ENCODE results near the gene TMEM270.

Gene TMEM270

DNA sequence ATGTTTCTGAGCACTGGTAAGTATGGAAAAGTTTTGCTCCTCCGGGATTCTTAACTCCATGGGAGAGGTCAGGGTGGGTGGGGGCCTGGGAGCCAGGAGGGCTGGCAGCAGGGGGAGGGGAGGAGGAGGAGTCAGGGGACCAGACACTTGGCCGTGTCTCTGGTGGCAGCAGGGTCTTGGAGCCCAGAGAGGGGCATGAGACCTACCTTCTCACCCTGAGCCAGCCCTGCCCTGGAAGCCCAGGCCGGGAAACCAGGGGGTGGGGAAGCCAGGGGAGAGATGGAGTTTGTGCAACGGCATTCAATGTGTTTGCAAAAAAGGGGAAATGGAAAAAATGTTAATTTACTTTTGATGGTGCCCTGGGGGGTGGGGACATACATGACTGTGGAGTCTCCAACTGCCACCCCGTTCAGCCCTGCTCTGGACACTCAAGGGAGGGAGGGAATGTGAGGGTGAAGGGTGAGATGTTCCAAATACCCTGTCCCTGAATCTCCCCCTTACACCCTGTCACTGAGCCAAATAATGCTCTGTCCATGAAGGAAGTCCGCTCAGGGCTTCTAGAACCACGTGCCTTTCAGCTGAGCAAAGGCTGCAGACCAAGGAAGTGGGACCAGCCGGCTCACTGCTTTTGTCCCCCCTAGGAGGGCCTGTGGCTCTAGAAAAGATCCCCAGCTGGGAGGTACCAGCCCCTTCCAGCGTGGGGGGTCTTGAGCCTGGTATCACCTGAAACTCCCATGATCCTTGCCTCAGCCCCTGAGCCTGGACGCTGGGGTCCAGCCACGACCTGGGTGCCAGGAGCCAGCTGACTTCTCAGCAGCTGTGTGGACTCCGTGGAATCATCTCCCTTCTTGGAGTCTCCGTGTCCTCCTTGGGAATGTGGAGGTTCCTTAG lies 48.3 kb downstream of the TMEM270 start:
- no peak for DNase-seq

DNA sequence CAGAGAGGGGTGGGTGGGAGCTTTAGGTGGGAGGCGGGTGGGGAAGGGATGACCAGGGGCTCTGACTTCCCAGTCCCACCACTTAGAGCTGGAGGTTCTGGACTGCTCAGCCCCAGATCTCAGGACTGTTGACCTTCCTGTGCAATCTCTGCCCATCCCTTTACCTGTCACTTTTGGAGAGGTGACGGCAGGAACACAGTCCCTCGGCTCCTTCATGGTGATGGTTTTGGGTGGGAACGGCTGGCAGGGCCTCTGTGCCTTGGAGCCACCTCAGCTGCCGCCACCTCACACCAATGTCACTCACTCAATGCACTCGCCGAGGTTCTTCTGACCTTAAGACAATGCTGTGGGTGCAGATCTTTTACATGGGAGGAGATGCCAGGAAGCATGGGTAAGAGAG lies 49.0 kb downstream of the TMEM270 start:
- DNase-seq: no peak

GRCh38 chr7:73912223-73912622 lies 51.3 kb downstream of the TMEM270 start:
- no peak for DNase-seq
